HCT116 (cell line): Measurements from ENCODE around the gene IMPDH1. TPM values are rescaled to one million over a fixed set of nuclear protein-coding genes. Genes with fewer than 3 reads are reported as not detected.

Experiments used
- ATAC-seq: fragments of 200-7000 bp; cut with Tn5 transposase; 2 replicates; pipeline ENCODE4 v1.9.1; 2020; ENCODE audit warnings: mild to moderate bottlenecking, moderate library complexity
- BruUV-seq: library from RNA; stranded (reverse); fragments of 400-500 nt; replicated peaks from 2 replicates; lab custom pipeline; 2021; lab: Mats Ljungman, UMichigan
- CTCF ChIA-PET: fragments of 300-600 bp; sonication (Branson Sonifier 250); formaldehyde crosslinking; loops from one replicate; lab custom pipeline; 2021; ENCODE audit warnings: antibody characterized with exemption; lab: Charles Lee
- POLR2A ChIA-PET: fragments of 300-600, 350-600 bp; sonication (Branson Sonifier 250); formaldehyde crosslinking; loops from one replicate; lab custom pipeline; 2021; ENCODE audit warnings: antibody characterized with exemption; lab: Charles Lee
- RAD21 ChIA-PET, 2 experiments: fragments of 300-600 bp; sonication (Branson Sonifier 250); formaldehyde crosslinking; loops; one replicate each; lab custom pipeline; 2023; ENCODE audit warnings: low total read pairs in 2 of 2; ENCODE audit not compliant: uncharacterized antibody in 2 of 2, unreplicated experiment in 2 of 2, low non-redundant PET in 1 of 2; lab: Charles Lee
- DNase-seq: peaks from one replicate; pipeline ENCODE4 v3.0.0-alpha.2; 2010; ENCODE audit warnings: low read depth, low spot score
- H2AFZ ChIP-seq: fragments of 200-600 bp; shearing (Covaris generic), sonication (generic); 2 replicates; pipeline ENCODE4 v1.6.1; 2017; ENCODE audit warnings: low read depth, mixed run types, mixed read lengths, antibody characterized with exemption, low read length; ENCODE audit not compliant: poor library complexity, severe bottlenecking
- H3K27ac ChIP-seq: 2 replicates; pipeline ENCODE4 v1.5.1; 2012; ENCODE audit warnings: low read depth, low read length
- H3K27me3 ChIP-seq: fragments of 200-600 bp; sonication (generic); 2 replicates; pipeline ENCODE4 v1.6.1; 2016; ENCODE audit warnings: mixed run types, low read length, mixed read lengths; ENCODE audit not compliant: insufficient read depth
- H3K36me3 ChIP-seq, 2 experiments: fragments of 200-500 bp in 1 of 2; fragments of 200-600 bp in 1 of 2; sonication (Bioruptor generic) in 1 of 2; sonication (generic) in 1 of 2; 2 replicates each; pipeline versions ENCODE4 v1.5.1 to v1.6.1; 2014 to 2016; ENCODE audit warnings: low read length in 2 of 2, inconsistent platforms in 1 of 2, mixed read lengths in 1 of 2, mixed run types in 1 of 2; ENCODE audit not compliant: insufficient read depth in 2 of 2, control insufficient read depth in 1 of 2
- H3K4me1 ChIP-seq, 2 experiments: fragments of 200-600 bp in 1 of 2; sonication (generic) in 1 of 2; 2 replicates each; pipeline versions ENCODE4 v1.5.1 to v1.6.1; 2012 to 2017; ENCODE audit warnings: low read length in 2 of 2, inconsistent platforms in 1 of 2, mild to moderate bottlenecking in 1 of 2, mixed read lengths in 1 of 2, mixed run types in 1 of 2, moderate library complexity in 1 of 2; ENCODE audit not compliant: insufficient read depth in 2 of 2, control insufficient read depth in 1 of 2
- H3K4me2 ChIP-seq: fragments of 200-600 bp; sonication (generic); 2 replicates; pipeline ENCODE4 v1.6.1; 2017; ENCODE audit warnings: mixed run types, low read length, mixed read lengths
- H3K4me3 ChIP-seq, 2 experiments: fragments of 200-600 bp in 1 of 2; sonication (generic) in 1 of 2; replicated peaks in 1 of 2; 2 replicates each; pipeline ENCODE4 v1.5.1; 2011 to 2016; ENCODE audit warnings: low read length in 2 of 2, control low read depth in 1 of 2, low read depth in 1 of 2, mild to moderate bottlenecking in 1 of 2, mixed read lengths in 1 of 2, mixed run types in 1 of 2
- H3K79me2 ChIP-seq: fragments of 200-600 bp; sonication (generic); 2 replicates; pipeline ENCODE4 v1.6.1; 2017; ENCODE audit warnings: mild to moderate bottlenecking, mixed run types, low read length, moderate library complexity, mixed read lengths; ENCODE audit not compliant: insufficient read depth
- H3K9ac ChIP-seq: fragments of 200-600 bp; sonication (generic); 2 replicates; pipeline ENCODE4 v1.6.1; 2016; ENCODE audit warnings: low read length, mixed read lengths
- H3K9me2 ChIP-seq: fragments of 200-600 bp; sonication (generic), shearing (Covaris generic); 2 replicates; pipeline ENCODE4 v1.6.1; 2017; ENCODE audit warnings: mixed run types, mild to moderate bottlenecking, moderate library complexity; ENCODE audit not compliant: insufficient read depth
- H3K9me3 ChIP-seq, 2 experiments: fragments of 200-500 bp in 1 of 2; fragments of 200-600 bp in 1 of 2; sonication (Bioruptor generic) in 1 of 2; sonication (generic) in 1 of 2; 2 replicates each; pipeline ENCODE4 v1.6.1; 2014 to 2017; ENCODE audit warnings: low read length in 2 of 2, mixed read lengths in 2 of 2, inconsistent platforms in 1 of 2, low read depth in 1 of 2, mild to moderate bottlenecking in 1 of 2, mixed run types in 1 of 2, moderate library complexity in 1 of 2; ENCODE audit not compliant: control insufficient read depth in 1 of 2, insufficient read depth in 1 of 2
- H4K20me1 ChIP-seq: fragments of 200-600 bp; sonication (generic), shearing (Covaris generic); 2 replicates; pipeline ENCODE4 v1.6.1; 2017; ENCODE audit warnings: mixed run types, mild to moderate bottlenecking, moderate library complexity; ENCODE audit not compliant: insufficient read depth
- CEBPB ChIP-seq: IDR thresholded peaks from 2 replicates; pipeline ENCODE4 v1.6.1; 2012; ENCODE audit warnings: low read depth
- CTCF ChIP-seq, 3 experiments: fragments of 200-600 bp in 1 of 3; sonication (generic) in 1 of 3; IDR thresholded peaks in 2 of 3; conservative IDR thresholded peaks in 1 of 3; 2 replicates each; pipeline ENCODE4 v1.5.1; 2012 to 2017; ENCODE audit warnings: low read depth in 2 of 3, low read length in 2 of 3, antibody characterized with exemption in 1 of 3, borderline replicate concordance in 1 of 3, control low read depth in 1 of 3, mild to moderate bottlenecking in 1 of 3, mixed read lengths in 1 of 3, mixed run types in 1 of 3, moderate library complexity in 1 of 3; ENCODE audit not compliant: insufficient read depth in 1 of 3
- EGR1 ChIP-seq: IDR thresholded peaks from 2 replicates; pipeline ENCODE4 v1.6.1; 2012; ENCODE audit warnings: low read depth
- ELF1 ChIP-seq: IDR thresholded peaks from 2 replicates; pipeline ENCODE4 v1.6.1; 2012; ENCODE audit warnings: low read depth, borderline replicate concordance
- FOSL1 ChIP-seq: IDR thresholded peaks from 2 replicates; pipeline ENCODE4 v1.6.1; 2012; ENCODE audit warnings: low read depth
- RAD21 ChIP-seq: IDR thresholded peaks from 2 replicates; pipeline ENCODE4 v1.6.1; 2012; ENCODE audit warnings: low read depth, mild to moderate bottlenecking
- SIN3A ChIP-seq: IDR thresholded peaks from 2 replicates; pipeline ENCODE4 v1.6.1; 2012; ENCODE audit warnings: low read depth
- ZBTB33 ChIP-seq: IDR thresholded peaks from 2 replicates; pipeline ENCODE4 v1.6.1; 2011; ENCODE audit warnings: mild to moderate bottlenecking, low read length, moderate library complexity; ENCODE audit not compliant: insufficient replicate concordance; ENCODE audit errors: extremely low read depth
- intact Hi-C: fragments of 100-400 bp; cut with micrococcal nuclease; formaldehyde crosslinking; loops from 2 replicates; pipeline ENCODE4 v1.10.0; 2022
- total RNA-seq: library from RNA; stranded (reverse); gene quantifications from one replicate; pipeline ENCODE4 v1.2.1, GENCODE V29; 2021; ENCODE audit not compliant: unreplicated experiment

IMPDH1 gene
- total RNA-seq, 1 experiment from 2014 or later: 98.2 TPM

GRCh38 chr7:128421384-128421783 is 11.6 kb upstream of the IMPDH1 start:
- ATAC-seq: no peak
- H3K4me2 ChIP-seq: no peak overlapping the region
- no peak overlapping the region for H2AFZ ChIP-seq
- RAD21 ChIA-PET: no interaction called here
- H3K9me3 ChIP-seq: no peaks in the 10 kb centered on the region
- no peaks in the 10 kb centered on the region for H3K79me2 ChIP-seq
- no peak overlapping the region for H3K9ac ChIP-seq
- H3K27ac ChIP-seq: no peak overlapping the region
- intact Hi-C loops: no loop called here
- no peak for TF ChIP-seq SIN3A
- no peak for TF ChIP-seq EGR1
- TF ChIP-seq ELF1: no peak
- TF ChIP-seq CEBPB: no peak
- TF ChIP-seq ZBTB33: no peak
- no peak for TF ChIP-seq FOSL1
- TF ChIP-seq RAD21: no peak
- TF ChIP-seq CTCF (IDR thresholded peaks at IDR 0.05 in 2 of 3, conservative IDR thresholded peaks at IDR 0.05 in 1 of 3; ENCODE audit: borderline replicate concordance in 1 of 3, insufficient read depth in 1 of 3, low read depth in 2 of 3, low read length in 2 of 3): no peak
- no peaks in the 10 kb centered on the region for H4K20me1 ChIP-seq
- BruUV-seq: no TSS peak
- no peaks in the 10 kb centered on the region for H3K9me2 ChIP-seq
- H3K4me3 ChIP-seq: no peak overlapping the region
- POLR2A ChIA-PET: no interaction called here
- DNase-seq: no peak
- peaks cover 0 to 8% of the 10 kb centered on the region in 2 experiments; a peak in 1 of 4 replicates for H3K4me1 ChIP-seq
- no peaks in the 10 kb centered on the region for H3K36me3 ChIP-seq
- CTCF ChIA-PET: no interaction called here
- no peaks in the 10 kb centered on the region for H3K27me3 ChIP-seq
